IMR-90 (cell line): ENCODE results near the gene DMRT2. TPM values are rescaled to one million over a fixed set of nuclear protein-coding genes. Genes with fewer than 3 reads are reported as not detected.

ENCODE experiments used
- ATAC-seq: fragments of 200-7000 bp; cut with Tn5 transposase; 2 replicates; pipeline ENCODE4 v1.9.1; 2020; ENCODE audit warnings: low read depth, mild to moderate bottlenecking, moderate library complexity
- BruUV-seq: library from RNA; stranded (reverse); fragments of 400-500 nt; replicated peaks from 2 replicates; lab custom pipeline; 2021; lab: Mats Ljungman, UMichigan
- CTCF ChIA-PET: fragments of 300-600 bp; formaldehyde crosslinking; extraction: SDS; loops from one replicate; lab custom pipeline; 2021; ENCODE audit warnings: antibody characterized with exemption; lab: Yijun Ruan, JAX
- POLR2A ChIA-PET: fragments of 300-600 bp; sonication (Branson Sonifier 250); formaldehyde crosslinking; loops from one replicate; lab custom pipeline; 2022; ENCODE audit warnings: antibody characterized with exemption; ENCODE audit not compliant: unreplicated experiment; lab: Charles Lee
- DNase-seq: peaks from one replicate; pipeline ENCODE4 v3.0.0; 2013
- H2AFZ ChIP-seq: replicated peaks from 2 replicates; pipeline ENCODE3; 2013; ENCODE audit warnings: low read length, mild to moderate bottlenecking; ENCODE audit not compliant: poor library complexity
- H2AK5ac ChIP-seq: 2 replicates; pipeline ENCODE4 v1.6.1; 2013; ENCODE audit warnings: low read depth, low read length, inconsistent platforms
- H2AK9ac ChIP-seq: replicated peaks from 2 replicates; pipeline ENCODE3; 2013; ENCODE audit warnings: mild to moderate bottlenecking, low read depth, low read length, moderate library complexity; ENCODE audit not compliant: poor library complexity
- H2BK120ac ChIP-seq: 2 replicates; pipeline ENCODE4 v1.6.1; 2013; ENCODE audit warnings: low read depth, low read length, inconsistent platforms
- H2BK15ac ChIP-seq: 3 replicates; pipeline ENCODE4 v1.6.1; 2013; ENCODE audit warnings: low read depth, low read length, inconsistent platforms
- H2BK20ac ChIP-seq: 2 replicates; pipeline ENCODE4 v1.6.1; 2013; ENCODE audit warnings: low read depth, mild to moderate bottlenecking, inconsistent platforms, low read length, moderate library complexity
- H2BK5ac ChIP-seq: 2 replicates; pipeline ENCODE4 v1.6.1; 2013; ENCODE audit warnings: mild to moderate bottlenecking, low read depth, low read length, inconsistent platforms; ENCODE audit not compliant: poor library complexity, severe bottlenecking
- H3K14ac ChIP-seq: replicated peaks from 2 replicates; pipeline ENCODE4 v1.6.1; 2013; ENCODE audit warnings: low read depth, low read length, inconsistent platforms
- H3K18ac ChIP-seq: 2 replicates; pipeline ENCODE4 v1.6.1; 2013; ENCODE audit warnings: low read depth, low read length, control low read depth
- H3K23ac ChIP-seq: 2 replicates; pipeline ENCODE4 v1.6.1; 2013; ENCODE audit warnings: low read depth, low read length, inconsistent platforms
- H3K27ac ChIP-seq: 2 replicates; pipeline ENCODE4 v1.5.1; 2013; ENCODE audit warnings: mild to moderate bottlenecking, control low read depth, low read length; ENCODE audit not compliant: insufficient read depth
- H3K27me3 ChIP-seq: 2 replicates; pipeline ENCODE4 v1.6.1; 2013; ENCODE audit warnings: low read length; ENCODE audit not compliant: control insufficient read depth, insufficient read depth
- H3K36me3 ChIP-seq: 2 replicates; pipeline ENCODE4 v1.6.1; 2013; ENCODE audit warnings: low read length, mixed read lengths; ENCODE audit not compliant: control insufficient read depth, insufficient read depth
- H3K4ac ChIP-seq: 2 replicates; pipeline ENCODE4 v1.6.1; 2013; ENCODE audit warnings: low read depth, low read length, inconsistent platforms
- H3K4me1 ChIP-seq: 2 replicates; pipeline ENCODE4 v1.6.1; 2013; ENCODE audit warnings: low read length, mixed read lengths; ENCODE audit not compliant: control insufficient read depth, insufficient read depth
- H3K4me2 ChIP-seq: 2 replicates; pipeline ENCODE4 v1.6.1; 2013; ENCODE audit warnings: low read depth, mild to moderate bottlenecking, control low read depth, low read length, moderate library complexity
- H3K4me3 ChIP-seq: 2 replicates; pipeline ENCODE4 v1.5.1; 2013; ENCODE audit warnings: low read depth, mild to moderate bottlenecking, control low read depth, low read length, moderate library complexity; ENCODE audit not compliant: insufficient read depth
- H3K56ac ChIP-seq: 2 replicates; pipeline ENCODE4 v1.6.1; 2013; ENCODE audit warnings: low read length, inconsistent platforms; ENCODE audit not compliant: insufficient read depth; ENCODE audit errors: extremely low read depth
- H3K79me1 ChIP-seq, 2 experiments: 2 replicates each; pipeline ENCODE4 v1.6.1; 2013; ENCODE audit warnings: low read length in 2 of 2, inconsistent platforms in 1 of 2, low read depth in 1 of 2
- H3K9ac ChIP-seq: 2 replicates; pipeline ENCODE4 v1.6.1; 2013; ENCODE audit warnings: low read depth, low read length, control low read depth
- H3K9me1 ChIP-seq: 2 replicates; pipeline ENCODE4 v1.6.1; 2013; ENCODE audit warnings: low read length, inconsistent platforms; ENCODE audit not compliant: insufficient read depth
- H3K9me3 ChIP-seq: 2 replicates; pipeline ENCODE4 v1.6.1; 2013; ENCODE audit warnings: low read length; ENCODE audit not compliant: control insufficient read depth, insufficient read depth
- H4K20me1 ChIP-seq: 2 replicates; pipeline ENCODE4 v1.6.1; 2013; ENCODE audit warnings: low read length, inconsistent platforms; ENCODE audit not compliant: insufficient read depth
- H4K5ac ChIP-seq: 2 replicates; pipeline ENCODE4 v1.6.1; 2013; ENCODE audit warnings: mild to moderate bottlenecking, low read depth, low read length, control low read depth
- H4K8ac ChIP-seq, 2 experiments: 2 replicates each; pipeline ENCODE4 v1.6.1; 2013; ENCODE audit warnings: low read depth in 2 of 2, low read length in 2 of 2, control low read depth in 1 of 2, inconsistent platforms in 1 of 2
- H4K91ac ChIP-seq: 2 replicates; pipeline ENCODE4 v1.6.1; 2013; ENCODE audit warnings: low read depth, low read length, inconsistent platforms; ENCODE audit not compliant: insufficient read depth
- FOS ChIP-seq: fragments of 150-350 bp; IDR thresholded peaks from 2 replicates; pipeline ENCODE4 v1.6.1; 2016; ENCODE audit warnings: low read depth, low read length
- POLR2A ChIP-seq: IDR thresholded peaks from 2 replicates; pipeline ENCODE4 v1.6.1; 2012; ENCODE audit warnings: mild to moderate bottlenecking, low read depth, low read length
- RAD21 ChIP-seq: IDR thresholded peaks from 2 replicates; pipeline ENCODE4 v1.6.1; 2012; ENCODE audit warnings: low read length, improper control_type of control experiment
- RCOR1 ChIP-seq: IDR thresholded peaks from 2 replicates; pipeline ENCODE4 v1.6.1; 2012; ENCODE audit warnings: mild to moderate bottlenecking, low read length, improper control_type of control experiment; ENCODE audit not compliant: insufficient replicate concordance
- SMC3 ChIP-seq: fragments of 150-350 bp; IDR thresholded peaks from 2 replicates; pipeline ENCODE4 v1.6.1; 2016; ENCODE audit warnings: low read depth, mild to moderate bottlenecking, antibody characterized with exemption, low read length, moderate library complexity
- WGBS, 2 experiments: methylation state at CpG; one replicate each; pipeline versions ENCODE4 v1.1.5 to v1.1.7; 2013; ENCODE audit warnings: missing lambda C conversion rate in 2 of 2; ENCODE audit not compliant: insufficient read length in 1 of 2; ENCODE audit errors: extremely low coverage in 2 of 2; 5-methylcytosine and 5-hydroxymethylcytosine counted together
- dilution Hi-C: fragments of 300-500 bp; cut with HindIII; formaldehyde crosslinking; loops from one replicate; pipeline ENCODE4 v1.14.3; 2018; ENCODE audit warnings: low sequenced_read_pairs; ENCODE audit not compliant: unreplicated experiment
- in situ Hi-C: fragments of 300-500 bp; cut with MboI; formaldehyde crosslinking; loops from 3 replicates; pipeline ENCODE4 v1.14.3; 2019; ENCODE audit warnings: low sequenced_read_pairs, inconsistent platforms, mixed read lengths
- intact Hi-C: fragments of 100-400 bp; cut with micrococcal nuclease; formaldehyde crosslinking; loops from 2 replicates; pipeline ENCODE4 v1.10.0; 2022
- polyA plus RNA-seq, 3 experiments: library from polyadenylated mRNA; depleted of rRNA; stranded (reverse); fragments of >200 nt; gene quantifications; 2 replicates each; pipeline ENCODE4 v1.2.3, GENCODE V29; 2012; ENCODE audit warnings: low replicate concordance in 1 of 3
- total RNA-seq: library from RNA; depleted of rRNA; stranded (reverse); fragments of >200 nt; gene quantifications from 2 replicates; pipeline ENCODE4 v1.2.3, GENCODE V29; 2012
- TF ChIP-seq, protein P1 (sequence below): conservative IDR thresholded peaks from 2 replicates; pipeline ENCODE4 v1.5.1; 2012; ENCODE audit warnings: mild to moderate bottlenecking, low read depth, low read length, improper control_type of control experiment
- TF ChIP-seq, protein P2 (sequence below): fragments of 150-350 bp; IDR thresholded peaks from 2 replicates; pipeline ENCODE4 v1.6.1; 2017; ENCODE audit warnings: mild to moderate bottlenecking, antibody characterized with exemption, low read length, low read depth

The DMRT2 gene
- total and polyA plus RNA-seq, 2 of the 4 experiments (the other 2 are of a cell fraction) = not detected

DNA sequence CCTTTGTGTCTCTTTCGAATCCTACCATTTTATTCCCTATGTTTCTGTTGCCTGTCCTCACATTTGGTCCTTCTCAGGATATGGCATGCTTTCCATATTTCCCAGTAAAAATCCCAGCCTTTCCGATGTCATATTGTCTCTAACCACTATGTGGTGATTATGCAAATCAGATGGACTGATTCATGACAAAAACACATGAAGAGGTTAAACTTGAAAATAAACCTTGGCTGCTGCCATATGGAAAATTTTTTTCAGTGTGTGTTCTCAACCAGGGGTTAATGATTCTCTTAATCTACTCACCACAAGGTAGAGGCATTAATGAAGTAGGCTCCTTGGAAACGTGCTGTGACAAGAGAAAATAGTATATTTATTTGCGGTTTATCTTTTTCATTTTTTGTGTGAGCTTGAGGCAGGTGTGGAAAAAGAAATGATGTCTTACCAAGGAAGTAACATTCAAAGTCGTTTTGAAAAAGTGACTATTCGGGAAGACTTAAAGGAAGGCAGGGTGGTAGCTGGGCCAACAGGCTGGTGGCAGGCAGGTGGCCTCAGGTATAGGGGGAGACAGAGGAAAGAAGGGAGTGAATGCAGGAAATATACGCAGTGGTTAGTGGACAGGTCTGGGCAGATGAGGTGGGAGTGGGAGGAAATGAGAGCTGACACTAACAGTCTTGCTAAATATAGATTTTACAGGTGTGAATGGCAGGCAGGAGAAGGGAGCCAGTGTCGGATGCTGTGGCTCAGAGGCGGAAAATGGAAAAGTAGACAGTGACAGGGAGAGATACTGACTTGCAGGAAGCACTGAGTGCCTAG is 46.2 kb downstream of the DMRT2 start:
- no peak overlapping the region for H3K18ac ChIP-seq
- no peak overlapping the region for H3K27ac ChIP-seq
- in situ Hi-C loops = no loop called here
- no peak overlapping the region for H3K4me2 ChIP-seq
- H2AK9ac ChIP-seq = no peak overlapping the region
- DNase-seq (no peak), ATAC-seq (no peak)
- H2BK15ac ChIP-seq = no peak overlapping the region
- H4K91ac ChIP-seq = no peak overlapping the region
- no peak overlapping the region for H3K4me3 ChIP-seq
- intact Hi-C loops = no loop called here
- H2AK5ac ChIP-seq = no peak overlapping the region
- ChIA-PET CTCF (no interaction called here), POLR2A (no interaction called here)
- TF ChIP-seq POLR2A (no peak), RAD21 (no peak), SMC3 (no peak), RCOR1 (no peak), FOS (no peak)
- TF ChIP-seq, protein P1, sequence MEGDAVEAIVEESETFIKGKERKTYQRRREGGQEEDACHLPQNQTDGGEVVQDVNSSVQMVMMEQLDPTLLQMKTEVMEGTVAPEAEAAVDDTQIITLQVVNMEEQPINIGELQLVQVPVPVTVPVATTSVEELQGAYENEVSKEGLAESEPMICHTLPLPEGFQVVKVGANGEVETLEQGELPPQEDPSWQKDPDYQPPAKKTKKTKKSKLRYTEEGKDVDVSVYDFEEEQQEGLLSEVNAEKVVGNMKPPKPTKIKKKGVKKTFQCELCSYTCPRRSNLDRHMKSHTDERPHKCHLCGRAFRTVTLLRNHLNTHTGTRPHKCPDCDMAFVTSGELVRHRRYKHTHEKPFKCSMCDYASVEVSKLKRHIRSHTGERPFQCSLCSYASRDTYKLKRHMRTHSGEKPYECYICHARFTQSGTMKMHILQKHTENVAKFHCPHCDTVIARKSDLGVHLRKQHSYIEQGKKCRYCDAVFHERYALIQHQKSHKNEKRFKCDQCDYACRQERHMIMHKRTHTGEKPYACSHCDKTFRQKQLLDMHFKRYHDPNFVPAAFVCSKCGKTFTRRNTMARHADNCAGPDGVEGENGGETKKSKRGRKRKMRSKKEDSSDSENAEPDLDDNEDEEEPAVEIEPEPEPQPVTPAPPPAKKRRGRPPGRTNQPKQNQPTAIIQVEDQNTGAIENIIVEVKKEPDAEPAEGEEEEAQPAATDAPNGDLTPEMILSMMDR = no peak
- TF ChIP-seq, protein P2, sequence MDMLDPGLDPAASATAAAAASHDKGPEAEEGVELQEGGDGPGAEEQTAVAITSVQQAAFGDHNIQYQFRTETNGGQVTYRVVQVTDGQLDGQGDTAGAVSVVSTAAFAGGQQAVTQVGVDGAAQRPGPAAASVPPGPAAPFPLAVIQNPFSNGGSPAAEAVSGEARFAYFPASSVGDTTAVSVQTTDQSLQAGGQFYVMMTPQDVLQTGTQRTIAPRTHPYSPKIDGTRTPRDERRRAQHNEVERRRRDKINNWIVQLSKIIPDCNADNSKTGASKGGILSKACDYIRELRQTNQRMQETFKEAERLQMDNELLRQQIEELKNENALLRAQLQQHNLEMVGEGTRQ = no peak
- H3K9me1 ChIP-seq = no peaks in the 10 kb centered on the region
- H4K20me1 ChIP-seq = no peaks in the 10 kb centered on the region
- no peak overlapping the region for H2BK120ac ChIP-seq
- no peak overlapping the region for H3K9ac ChIP-seq
- H3K14ac ChIP-seq = no peak overlapping the region
- no peaks in the 10 kb centered on the region; the same call in 1 of the 2 replicates for H3K9me3 ChIP-seq
- no peak overlapping the region for H2AFZ ChIP-seq
- no peaks in the 10 kb centered on the region for H3K27me3 ChIP-seq
- H2BK20ac ChIP-seq = no peak overlapping the region
- no peak overlapping the region for H4K5ac ChIP-seq
- WGBS, 2 experiments = 24% methylated on average over 5 of the region's 9 CpGs; no CpG with 5 or more reads in 1 of the 2 experiments
- no peaks in the 10 kb centered on the region for H3K79me1 ChIP-seq
- no peaks in the 10 kb centered on the region for H3K4me1 ChIP-seq
- H2BK5ac ChIP-seq = no peak overlapping the region
- no peak overlapping the region for H3K56ac ChIP-seq
- no TSS peak for BruUV-seq
- H4K8ac ChIP-seq = no peak overlapping the region
- H3K23ac ChIP-seq = no peak overlapping the region
- no peak overlapping the region for H3K4ac ChIP-seq
- dilution Hi-C loops = no loop called here
- no peaks in the 10 kb centered on the region for H3K36me3 ChIP-seq
